Choroid plexus epithelial cell (primary cell): ENCODE measurements around the gene PDLIM7.

Experiments
- DNase-seq: peaks from one replicate; pipeline ENCODE4 v3.0.0-alpha.2; 2010; ENCODE audit warnings: low read depth
- H3K4me3 ChIP-seq: 2 replicates; pipeline ENCODE4 v1.5.1; 2011; ENCODE audit warnings: low read depth, mild to moderate bottlenecking, control low read depth, low read length, moderate library complexity
- CTCF ChIP-seq: conservative IDR thresholded peaks from 2 replicates; pipeline ENCODE4 v1.5.1; 2011; ENCODE audit warnings: low read depth, mild to moderate bottlenecking, control low read depth, inconsistent platforms, low read length, moderate library complexity

Gene PDLIM7

DNA sequence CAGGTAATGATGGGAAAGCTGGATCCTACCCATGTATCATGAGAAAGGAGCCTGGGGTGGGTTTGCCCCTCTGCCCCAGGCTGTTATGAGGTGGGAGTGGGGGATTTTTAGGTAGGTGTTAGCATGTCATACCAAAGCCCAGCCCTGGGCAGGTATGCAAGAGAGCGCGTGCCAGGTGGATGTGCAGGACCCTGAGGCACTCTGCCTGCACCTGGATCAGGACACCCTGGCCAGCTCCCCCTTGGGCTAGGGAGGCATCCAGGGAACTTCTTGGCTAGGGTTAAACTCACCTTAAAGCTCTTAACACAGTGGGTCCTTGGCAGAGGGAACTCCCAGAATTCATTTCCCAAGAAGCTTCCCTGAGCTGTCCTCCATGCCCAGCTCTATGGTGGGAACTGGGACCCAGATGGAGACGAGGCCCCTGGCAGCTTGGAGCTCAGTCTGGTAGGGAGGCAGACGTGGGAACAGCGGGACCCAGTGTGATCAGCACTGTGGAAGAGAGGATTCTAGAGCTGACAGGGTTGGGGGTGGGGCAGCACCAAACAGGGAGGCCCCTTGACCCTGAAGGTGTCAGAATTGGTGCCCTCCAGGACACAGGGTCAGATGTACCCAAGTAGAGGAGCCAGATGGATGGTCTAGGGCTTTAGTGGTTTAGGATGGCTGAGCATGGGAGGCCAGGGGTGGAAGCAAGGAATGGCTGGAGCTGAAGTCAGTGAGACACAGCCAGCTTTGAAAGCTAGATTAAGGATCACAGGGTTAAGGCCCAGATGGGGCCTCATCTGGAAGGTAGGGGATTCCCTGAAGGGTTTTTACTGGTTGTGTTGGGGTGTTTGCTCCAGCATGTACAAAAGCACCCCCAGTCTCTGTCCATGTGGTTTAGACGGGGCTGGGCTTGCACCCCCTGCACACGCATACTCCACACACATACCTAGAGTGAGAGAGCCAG, 53.0 kb downstream of the PDLIM7 start:
- DNase-seq: no peak
- TF ChIP-seq CTCF: no peak
- no peak overlapping the region for H3K4me3 ChIP-seq

- DNase-seq: no peak
- H3K4me3 ChIP-seq: no peak overlapping the region
- no peak for TF ChIP-seq CTCF
These were observed 54.0 kb downstream of the PDLIM7 start for GRCh38 chr5:177443144-177443983.

DNA sequence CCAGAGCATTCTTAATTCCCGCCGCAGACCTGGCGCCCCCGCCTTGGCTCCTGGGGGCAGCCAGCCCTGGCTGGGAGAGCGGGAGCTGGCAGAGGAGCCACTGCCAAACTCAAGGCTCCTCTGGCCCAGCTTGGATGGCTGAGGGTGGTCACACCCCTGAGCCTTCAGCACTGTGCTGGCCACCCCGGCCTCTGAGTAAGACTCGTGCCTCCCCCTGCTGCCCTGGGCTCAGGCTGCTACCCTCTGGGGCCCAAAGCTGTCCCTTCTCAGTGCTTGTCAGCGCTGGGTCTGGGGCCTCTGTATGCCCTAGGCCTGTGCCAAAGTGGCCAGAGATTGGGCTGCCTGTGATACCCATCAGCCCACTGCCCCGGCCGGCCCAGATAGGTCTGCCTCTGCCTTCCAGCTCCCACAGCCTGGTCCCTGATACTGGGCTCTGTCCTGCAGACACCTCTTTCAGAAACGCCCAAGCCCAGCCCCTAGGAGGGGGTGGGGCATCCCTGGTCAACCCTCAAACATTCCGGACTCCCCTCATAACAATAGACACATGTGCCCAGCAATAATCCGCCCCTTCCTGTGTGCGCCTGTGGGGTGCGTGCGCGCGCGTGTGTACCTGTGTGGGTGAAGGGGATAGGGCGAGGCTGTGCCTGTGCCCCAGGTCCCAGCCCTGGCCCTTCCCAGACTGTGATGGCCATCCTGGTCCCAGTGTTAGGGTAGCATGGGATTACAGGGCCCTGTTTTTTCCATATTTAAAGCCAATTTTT, 55.2 kb downstream of the PDLIM7 start:
- no peak for DNase-seq
- no peak for TF ChIP-seq CTCF
- no peak overlapping the region for H3K4me3 ChIP-seq

GRCh38 chr5:177440990-177441780, 56.2 kb downstream of the PDLIM7 start:
- TF ChIP-seq CTCF: no peak
- no peak overlapping the region for H3K4me3 ChIP-seq
- DNase-seq: no peak

- TF ChIP-seq CTCF: no peak
- H3K4me3 ChIP-seq: no peak overlapping the region
These were observed 57.0 kb downstream of the PDLIM7 start for GRCh38 chr5:177440211-177440989.

More at GRCh38 chr5:177440211-177440989, 57.0 kb downstream of the PDLIM7 start:
- no peak for DNase-seq
